Measurements from ENCODE around the gene TPGS1.

Gene TPGS1

DNA sequence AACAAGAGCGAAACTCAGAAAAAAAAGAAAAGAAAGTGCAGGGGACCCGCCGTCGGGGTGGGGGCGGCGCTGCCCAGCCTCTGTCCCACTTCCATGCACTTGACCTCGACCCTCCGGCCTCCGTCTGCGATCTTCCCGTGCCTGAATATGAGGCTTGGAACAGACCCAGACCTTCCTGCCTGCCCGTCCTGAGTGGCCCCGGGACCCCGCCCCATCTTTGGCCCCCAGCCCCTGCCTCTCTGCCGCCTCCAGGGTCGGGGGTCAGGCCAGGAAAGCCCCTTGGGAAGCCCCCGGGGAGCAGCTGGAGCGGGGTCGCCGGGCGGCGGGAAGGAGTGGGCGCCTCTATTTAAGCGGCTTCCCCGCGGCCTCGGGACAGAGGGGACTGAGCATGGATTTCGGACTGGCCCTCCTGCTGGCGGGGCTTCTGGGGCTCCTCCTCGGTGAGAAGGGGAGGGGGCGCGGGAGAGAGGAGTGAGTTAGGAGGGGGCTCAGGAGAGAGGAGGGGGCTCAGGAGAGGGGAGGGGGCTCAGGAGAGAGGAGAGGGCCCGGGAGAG, 11.1 kb upstream of the TPGS1 start, which contains the start of gene MADCAM1:
TSS of gene MADCAM1 (plus strand) at position 375 of the 554 bp plus-strand sequence. CDS start at position 389, 14 bp downstream.
- no peak for DNase-seq

DNA sequence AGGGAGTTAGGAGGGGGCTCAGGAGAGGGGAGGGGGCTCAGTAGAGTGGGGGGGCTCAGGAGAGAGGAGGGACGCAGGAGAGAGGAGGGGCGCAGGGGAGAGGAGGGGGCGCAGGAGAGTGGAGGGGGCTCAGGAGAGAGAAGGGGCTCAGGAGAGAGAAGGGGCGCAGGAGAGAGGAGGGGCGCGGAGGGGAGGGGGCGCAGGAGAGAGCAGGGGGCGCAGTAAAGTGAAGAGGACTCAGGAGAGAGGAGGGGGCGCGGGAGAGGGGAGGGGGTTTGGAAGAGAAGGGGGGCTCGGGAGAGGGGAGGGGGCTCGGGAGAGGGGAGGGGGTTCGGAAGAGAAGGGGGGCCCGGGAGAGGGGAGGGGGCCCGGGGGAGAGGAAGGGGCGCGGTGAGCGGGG, 10.3 kb upstream of the TPGS1 start:
- no peak for DNase-seq

GRCh38 chr19:497491-497868, 9.8 kb upstream of the TPGS1 start:
- no peak for DNase-seq

GRCh38 chr19:497869-498510, 9.3 kb upstream of the TPGS1 start:
- DNase-seq: no peak

GRCh38 chr19:498511-498891, 8.8 kb upstream of the TPGS1 start:
- peak; percentile 15 for DNase-seq

DNA sequence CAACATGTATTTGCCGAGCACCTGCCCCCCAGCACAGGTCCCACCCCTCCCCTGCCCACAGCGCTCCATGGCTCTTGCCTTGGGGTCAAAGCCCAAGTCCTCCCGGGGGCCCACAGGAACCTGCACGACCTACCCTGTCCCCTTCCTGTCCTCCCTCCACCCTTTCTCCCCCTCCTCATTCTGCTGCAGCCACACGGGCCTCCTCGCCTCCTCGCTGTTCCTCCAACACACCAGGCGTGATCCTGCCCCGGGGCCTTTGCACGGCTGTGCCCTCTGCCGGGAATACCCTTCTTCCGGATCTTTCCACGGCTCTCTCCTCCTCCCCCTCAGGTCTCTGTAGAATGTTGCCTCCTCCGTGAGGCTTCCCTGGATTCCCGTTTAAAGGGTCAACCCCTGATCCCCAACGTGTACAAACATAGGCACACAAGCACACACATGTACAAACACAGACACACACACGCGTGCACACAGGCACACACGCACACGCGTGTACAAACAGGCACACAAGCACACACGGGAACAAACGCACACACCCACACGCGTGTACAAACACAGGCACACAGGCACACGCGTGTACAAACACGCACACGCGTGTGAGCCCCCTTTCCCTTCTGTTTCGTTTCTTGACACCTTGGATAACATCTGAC, 8.2 kb upstream of the TPGS1 start:
- DNase-seq: no peak

DNA sequence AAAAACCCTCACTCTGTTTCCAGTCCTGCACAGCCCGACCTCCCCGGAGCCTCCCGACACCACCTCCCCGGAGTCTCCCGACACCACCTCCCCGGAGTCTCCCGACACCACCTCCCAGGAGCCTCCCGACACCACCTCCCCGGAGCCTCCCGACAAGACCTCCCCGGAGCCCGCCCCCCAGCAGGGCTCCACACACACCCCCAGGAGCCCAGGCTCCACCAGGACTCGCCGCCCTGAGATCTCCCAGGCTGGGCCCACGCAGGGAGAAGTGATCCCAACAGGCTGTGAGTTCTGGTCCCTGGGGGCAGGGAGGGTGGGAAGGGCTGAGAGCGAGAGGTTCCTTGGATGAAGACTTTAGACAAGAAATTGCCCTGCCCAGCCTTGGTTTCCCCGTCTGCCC, 5.7 kb upstream of the TPGS1 start:
- no peak for DNase-seq

DNA sequence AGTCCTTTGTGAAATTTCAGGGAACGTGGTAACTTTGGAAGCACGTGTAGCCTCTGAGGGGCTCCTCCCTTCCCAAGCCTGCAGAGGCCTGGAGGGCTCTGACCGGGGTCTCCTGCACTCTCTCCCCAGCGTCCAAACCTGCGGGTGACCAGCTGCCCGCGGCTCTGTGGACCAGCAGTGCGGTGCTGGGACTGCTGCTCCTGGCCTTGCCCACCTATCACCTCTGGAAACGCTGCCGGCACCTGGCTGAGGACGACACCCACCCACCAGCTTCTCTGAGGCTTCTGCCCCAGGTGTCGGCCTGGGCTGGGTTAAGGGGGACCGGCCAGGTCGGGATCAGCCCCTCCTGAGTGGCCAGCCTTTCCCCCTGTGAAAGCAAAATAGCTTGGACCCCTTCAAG, 2.7 kb upstream of the TPGS1 start:
- DNase-seq: no peak

DNA sequence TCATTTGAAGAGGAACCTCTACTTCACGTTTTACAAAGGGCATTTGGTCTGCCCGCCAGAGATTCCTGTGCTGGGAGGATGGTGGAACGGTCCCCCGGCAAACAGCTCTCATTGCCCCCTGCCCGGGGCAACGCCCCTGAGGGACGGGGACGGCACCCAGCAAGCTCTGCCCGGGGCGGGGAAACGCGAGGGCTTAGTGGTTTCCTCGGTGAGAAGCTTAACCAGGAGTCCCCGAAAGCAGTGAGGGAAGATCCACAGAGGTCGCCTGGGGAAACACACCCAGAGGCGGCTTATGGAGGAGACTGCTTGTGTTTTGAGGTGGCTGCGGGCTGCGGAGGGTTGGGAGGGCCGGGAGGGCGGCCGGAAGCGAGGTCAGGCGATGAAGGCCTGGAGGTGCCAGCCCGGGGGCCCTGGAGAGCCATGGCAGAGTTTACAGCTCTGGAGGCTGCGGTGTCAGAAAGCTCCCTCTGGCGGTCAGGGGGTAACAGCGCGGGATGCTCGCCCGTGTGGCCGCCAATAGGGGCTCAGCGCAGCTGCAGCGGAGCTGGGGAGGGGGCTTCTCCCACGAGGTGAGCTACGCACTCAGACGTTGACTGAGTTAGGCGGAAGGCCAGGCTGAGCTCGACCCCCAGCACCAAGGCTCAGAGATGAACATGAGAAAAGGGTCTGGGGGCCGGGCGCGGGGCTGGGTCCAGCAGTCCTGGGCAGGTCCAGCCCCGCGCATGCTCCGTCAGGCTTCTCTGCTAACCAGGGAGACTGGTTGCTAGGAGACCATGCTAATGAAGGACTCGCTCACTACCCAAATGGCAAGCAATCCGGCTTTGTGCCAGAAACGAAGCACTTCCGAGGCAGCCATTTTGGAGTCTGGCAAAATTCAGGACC, 652 bp upstream of the TPGS1 start:
- DNase-seq: peak; percentile 99

- no peak for DNase-seq
These were observed 1.2 kb downstream of the TPGS1 start for GRCh38 chr19:508204-509150.

- peak; percentile 93 for DNase-seq
These were observed 3.4 kb downstream of the TPGS1 start for GRCh38 chr19:510606-511100.

DNA sequence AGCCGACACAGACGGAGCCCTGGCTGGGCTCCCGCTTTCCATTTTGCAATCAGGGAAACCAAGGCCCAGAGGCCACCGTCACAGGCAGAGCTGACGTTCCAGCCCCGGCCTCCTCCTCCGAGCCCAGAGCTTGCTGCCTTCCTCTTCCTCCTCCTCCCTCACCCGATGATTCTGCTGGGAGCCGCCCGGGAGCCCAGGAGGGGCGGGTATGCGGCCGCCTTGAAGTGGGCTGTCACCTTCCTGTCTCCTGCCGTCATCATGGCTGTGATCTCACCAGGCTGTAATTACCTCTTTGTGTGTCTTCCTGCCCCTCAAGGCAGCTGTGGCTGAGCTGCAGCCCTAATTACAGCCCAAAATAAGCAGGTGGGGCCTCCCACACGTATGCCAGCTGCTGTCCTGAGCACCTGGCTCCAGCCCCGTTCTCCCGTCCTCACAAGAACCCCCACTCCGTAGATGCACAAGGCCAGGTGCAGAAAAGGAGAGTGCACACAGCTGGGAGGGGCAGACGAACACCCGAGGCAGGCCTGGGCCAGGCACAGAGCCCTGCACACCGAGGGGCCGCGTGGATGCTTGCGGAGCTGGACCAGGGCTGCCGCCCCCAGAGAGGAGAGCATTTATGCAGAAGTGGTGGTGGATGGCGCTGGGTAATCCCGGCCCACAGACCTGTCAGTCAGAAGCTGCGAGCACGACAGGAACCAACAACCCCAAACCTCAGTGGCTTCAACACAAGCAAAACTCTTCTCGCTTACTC, 4.0 kb downstream of the TPGS1 start:
- peak; percentile 98 for DNase-seq

- DNase-seq: peak; percentile 95
These were observed 5.5 kb downstream of the TPGS1 start for GRCh38 chr19:512547-513365.

DNA sequence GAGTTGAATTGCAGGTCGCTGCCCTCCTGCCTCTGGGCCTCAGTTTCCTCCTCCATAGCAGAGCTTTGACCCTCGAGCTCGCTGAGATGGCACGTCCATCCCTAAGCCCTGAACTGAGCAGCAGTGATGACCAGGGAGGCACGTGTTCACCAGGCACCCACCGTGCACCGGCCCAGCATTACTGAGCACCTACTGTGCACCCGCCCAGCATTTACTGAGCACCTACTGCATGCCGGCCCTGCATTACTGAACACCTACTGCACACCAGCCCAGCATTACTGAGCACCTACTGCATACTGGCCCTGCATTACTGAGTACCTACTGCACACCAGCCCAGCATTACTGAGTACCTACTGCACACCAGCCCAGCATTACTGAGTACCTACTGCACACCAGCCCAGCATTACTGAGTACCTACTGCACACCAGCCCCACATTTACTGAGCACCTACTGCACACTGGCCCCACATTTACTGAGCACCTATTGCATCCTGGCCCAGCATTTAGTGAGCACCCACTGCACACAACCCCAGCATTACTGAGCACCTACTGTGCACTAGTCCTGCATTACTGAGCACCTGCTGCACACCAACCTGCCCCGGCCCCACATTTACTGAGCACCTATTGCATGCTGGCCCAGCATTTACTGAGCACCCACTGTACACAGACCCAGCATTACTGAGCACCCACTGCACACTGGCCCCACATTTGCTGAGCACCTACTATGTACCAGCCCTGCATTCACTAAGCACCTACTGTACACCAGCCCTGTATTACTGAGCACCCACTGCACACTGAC, 6.3 kb downstream of the TPGS1 start:
- no peak for DNase-seq

GRCh38 chr19:514166-514663, 6.9 kb downstream of the TPGS1 start:
- DNase-seq: no peak

- peak; percentile 70 for DNase-seq
These were observed 10.7 kb downstream of the TPGS1 start for GRCh38 chr19:517721-518597.

DNA sequence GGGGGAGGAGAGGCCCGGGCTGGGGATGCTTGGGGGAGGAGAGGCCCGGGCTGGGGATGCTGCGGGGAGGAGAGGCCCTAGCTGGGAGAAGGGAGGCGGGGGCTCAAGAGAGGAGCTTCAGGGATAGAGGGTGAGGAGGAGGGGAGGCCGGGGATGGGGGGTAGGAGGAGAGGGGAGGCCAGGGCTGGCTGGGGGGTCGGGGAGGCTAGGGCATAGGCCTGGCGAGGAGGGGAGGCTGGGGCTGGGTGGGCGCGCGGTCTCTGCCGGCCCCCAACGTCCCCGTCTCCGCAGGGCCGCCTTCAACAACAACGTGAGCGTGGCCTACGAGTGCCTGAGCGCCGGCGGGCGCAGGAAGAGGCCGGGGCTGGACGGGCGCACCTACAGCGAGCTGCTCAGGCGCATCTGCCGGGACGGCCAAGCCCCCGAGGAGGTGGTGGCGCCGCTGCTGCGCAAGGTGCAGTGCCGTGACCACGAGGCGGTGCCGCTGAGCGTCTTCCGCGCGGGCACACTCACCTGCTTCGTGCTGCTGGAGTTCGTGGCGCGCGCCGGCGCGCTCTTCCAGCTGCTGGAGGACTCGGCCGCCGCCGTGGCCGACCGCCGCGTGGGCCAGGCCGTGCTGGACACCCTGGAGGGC, 11.4 kb downstream of the TPGS1 start:
- DNase-seq: no peak

- DNase-seq: no peak
These were observed 12.2 kb downstream of the TPGS1 start for GRCh38 chr19:519449-519865.

Data from NCI-H1436 (cell line).